ENCODE results near the gene FRMD4A.

Gene FRMD4A

GRCh38 chr10:13853854-13854253, 476.9 kb downstream of the FRMD4A start:
- H2BK12ac ChIP-seq (ENCODE audit: low read length), result no peak overlapping the region
- no peak overlapping the region for H3K27ac ChIP-seq (replicated peaks; ENCODE audit: low read length)
- WGBS, 2 donors (ENCODE audit: extremely low coverage in 2 of 2, insufficient read length in 2 of 2, insufficient replicate concordance in 1 of 2), result no CpG with 5 or more reads among the region's 6 CpGs
- no peak overlapping the region for H2BK5ac ChIP-seq (ENCODE audit: low read length)
- no peak overlapping the region for H3K9ac ChIP-seq (ENCODE audit: low read depth, low read length, poor library complexity)
- no peaks in the 10 kb centered on the region for H3K27me3 ChIP-seq (ENCODE audit: control insufficient read depth in 3 of 3, insufficient read depth in 3 of 3, low read depth in 1 of 3, low read length in 3 of 3)
- no peak overlapping the region for H2AK5ac ChIP-seq (ENCODE audit: low read depth, low read length)
- peaks cover 3 to 87% of the 10 kb centered on the region in 2 donors for H3K36me3 ChIP-seq (replicated peaks in 1 of 2; ENCODE audit: control insufficient read depth in 2 of 2, insufficient read depth in 2 of 2, low read length in 2 of 2)
- H2BK120ac ChIP-seq (ENCODE audit: low read depth, low read length), result no peak overlapping the region
- no peak overlapping the region for H2AFZ ChIP-seq (ENCODE audit: low read length)
- no peaks in the 10 kb centered on the region for H3K4me1 ChIP-seq (ENCODE audit: control insufficient read depth in 2 of 2, insufficient read depth in 1 of 2, low read depth in 1 of 2, low read length in 2 of 2)
- H4K91ac ChIP-seq (ENCODE audit: low read depth, low read length, poor library complexity), result no peak overlapping the region
- H3K18ac ChIP-seq (ENCODE audit: low read length), result no peak overlapping the region
- H2BK15ac ChIP-seq (ENCODE audit: low read length), result no peak overlapping the region
- H3K79me1 ChIP-seq (ENCODE audit: low read depth, low read length), result no peaks in the 10 kb centered on the region
- DNase-seq (ENCODE audit: low spot score), result no peak
- no peak overlapping the region for H3K14ac ChIP-seq (ENCODE audit: low read length)
- no peak overlapping the region for H3K4ac ChIP-seq (ENCODE audit: low read length)
- H3K4me2 ChIP-seq (ENCODE audit: insufficient read depth, low read length, poor library complexity, severe bottlenecking), result no peak overlapping the region
- no peaks in the 10 kb centered on the region for H3K9me3 ChIP-seq (replicated peaks in 1 of 2; ENCODE audit: control insufficient read depth in 2 of 2, insufficient read depth in 1 of 2, low read depth in 1 of 2, low read length in 2 of 2)
- no peak overlapping the region for H3K4me3 ChIP-seq (ENCODE audit: low read length in 2 of 2)
- H3K23ac ChIP-seq (ENCODE audit: low read depth, low read length, poor library complexity), result no peak overlapping the region
- no peak overlapping the region for H4K8ac ChIP-seq (ENCODE audit: low read depth, low read length)

- no peak overlapping the region for H2AFZ ChIP-seq (ENCODE audit: low read length)
- H3K18ac ChIP-seq (ENCODE audit: low read length), result no peak overlapping the region
- no peaks in the 10 kb centered on the region for H3K27me3 ChIP-seq (ENCODE audit: control insufficient read depth in 3 of 3, insufficient read depth in 3 of 3, low read depth in 1 of 3, low read length in 3 of 3)
- H3K4ac ChIP-seq (ENCODE audit: low read length), result no peak overlapping the region
- no peaks in the 10 kb centered on the region for H3K79me1 ChIP-seq (ENCODE audit: low read depth, low read length)
- no peak overlapping the region for H3K23ac ChIP-seq (ENCODE audit: low read depth, low read length, poor library complexity)
- no peak overlapping the region for H3K4me3 ChIP-seq (ENCODE audit: low read length in 2 of 2)
- peaks cover 3 to 88% of the 10 kb centered on the region in 2 donors for H3K36me3 ChIP-seq (replicated peaks in 1 of 2; ENCODE audit: control insufficient read depth in 2 of 2, insufficient read depth in 2 of 2, low read length in 2 of 2)
- H3K9ac ChIP-seq (ENCODE audit: low read depth, low read length, poor library complexity), result no peak overlapping the region
- no CpG with 5 or more reads among the region's 5 CpGs for WGBS, 2 donors (ENCODE audit: extremely low coverage in 2 of 2, insufficient read length in 2 of 2, insufficient replicate concordance in 1 of 2)
- H3K27ac ChIP-seq (replicated peaks; ENCODE audit: low read length), result no peak overlapping the region
- H3K4me2 ChIP-seq (ENCODE audit: insufficient read depth, low read length, poor library complexity, severe bottlenecking), result no peak overlapping the region
- DNase-seq (ENCODE audit: low spot score), result no peak
- H3K9me3 ChIP-seq (replicated peaks in 1 of 2; ENCODE audit: control insufficient read depth in 2 of 2, insufficient read depth in 1 of 2, low read depth in 1 of 2, low read length in 2 of 2), result no peaks in the 10 kb centered on the region
- no peak overlapping the region for H4K91ac ChIP-seq (ENCODE audit: low read depth, low read length, poor library complexity)
- no peak overlapping the region for H4K8ac ChIP-seq (ENCODE audit: low read depth, low read length)
- no peaks in the 10 kb centered on the region for H3K4me1 ChIP-seq (ENCODE audit: control insufficient read depth in 2 of 2, insufficient read depth in 1 of 2, low read depth in 1 of 2, low read length in 2 of 2)
- no peak overlapping the region for H2BK15ac ChIP-seq (ENCODE audit: low read length)
- H2BK12ac ChIP-seq (ENCODE audit: low read length), result no peak overlapping the region
- no peak overlapping the region for H2AK5ac ChIP-seq (ENCODE audit: low read depth, low read length)
- no peak overlapping the region for H2BK5ac ChIP-seq (ENCODE audit: low read length)
- H3K14ac ChIP-seq (ENCODE audit: low read length), result no peak overlapping the region
- no peak overlapping the region for H2BK120ac ChIP-seq (ENCODE audit: low read depth, low read length)
These were observed 477.9 kb downstream of the FRMD4A start for GRCh38 chr10:13852872-13853271.

- Histone ChIP-seq H3K4ac (ENCODE audit: low read length) (no peak overlapping the region), H3K36me3 (replicated peaks in 1 of 2; ENCODE audit: control insufficient read depth in 2 of 2, insufficient read depth in 2 of 2, low read length in 2 of 2) (peaks cover 3 to 80% of the 10 kb centered on the region in 2 donors), H3K14ac (ENCODE audit: low read length) (no peak overlapping the region), H3K9ac (ENCODE audit: low read depth, low read length, poor library complexity) (no peak overlapping the region), H4K8ac (ENCODE audit: low read depth, low read length) (no peak overlapping the region), H2AFZ (ENCODE audit: low read length) (no peak overlapping the region), H4K91ac (ENCODE audit: low read depth, low read length, poor library complexity) (no peak overlapping the region), H2BK120ac (ENCODE audit: low read depth, low read length) (no peak overlapping the region), H3K4me2 (ENCODE audit: insufficient read depth, low read length, poor library complexity, severe bottlenecking) (no peak overlapping the region), H3K4me3 (ENCODE audit: low read length in 2 of 2) (no peak overlapping the region), H3K4me1 (ENCODE audit: control insufficient read depth in 2 of 2, insufficient read depth in 1 of 2, low read depth in 1 of 2, low read length in 2 of 2) (peaks cover 0 to 3% of the 10 kb centered on the region in 2 donors), H3K18ac (ENCODE audit: low read length) (no peak overlapping the region), H2BK12ac (ENCODE audit: low read length) (no peak overlapping the region), H3K9me3 (replicated peaks in 1 of 2; ENCODE audit: control insufficient read depth in 2 of 2, insufficient read depth in 1 of 2, low read depth in 1 of 2, low read length in 2 of 2) (no peaks in the 10 kb centered on the region), H3K79me1 (ENCODE audit: low read depth, low read length) (no peaks in the 10 kb centered on the region), H2BK5ac (ENCODE audit: low read length) (no peak overlapping the region), H2BK15ac (ENCODE audit: low read length) (no peak overlapping the region), H2AK5ac (ENCODE audit: low read depth, low read length) (no peak overlapping the region), H3K23ac (ENCODE audit: low read depth, low read length, poor library complexity) (no peak overlapping the region), H3K27ac (replicated peaks; ENCODE audit: low read length) (no peak overlapping the region), H3K27me3 (ENCODE audit: control insufficient read depth in 3 of 3, insufficient read depth in 3 of 3, low read depth in 1 of 3, low read length in 3 of 3) (no peaks in the 10 kb centered on the region)
- no peak for DNase-seq (ENCODE audit: low spot score)
- no CpG with 5 or more reads among the region's 2 CpGs for WGBS, 2 donors (ENCODE audit: extremely low coverage in 2 of 2, insufficient read length in 2 of 2, insufficient replicate concordance in 1 of 2)
These were observed 478.8 kb downstream of the FRMD4A start for GRCh38 chr10:13851906-13852305.

- H2BK120ac ChIP-seq (ENCODE audit: low read depth, low read length), result no peak overlapping the region
- H3K9ac ChIP-seq (ENCODE audit: low read depth, low read length, poor library complexity), result no peak overlapping the region
- no peaks in the 10 kb centered on the region for H3K27me3 ChIP-seq (ENCODE audit: control insufficient read depth in 3 of 3, insufficient read depth in 3 of 3, low read depth in 1 of 3, low read length in 3 of 3)
- no peak overlapping the region for H3K4me2 ChIP-seq (ENCODE audit: insufficient read depth, low read length, poor library complexity, severe bottlenecking)
- H3K36me3 ChIP-seq (replicated peaks in 1 of 2; ENCODE audit: control insufficient read depth in 2 of 2, insufficient read depth in 2 of 2, low read length in 2 of 2), result peaks cover 3 to 83% of the 10 kb centered on the region in 2 donors
- DNase-seq (ENCODE audit: low spot score), result no peak
- no peak overlapping the region for H3K14ac ChIP-seq (ENCODE audit: low read length)
- peak overlapping the region; percentile 3 for H3K18ac ChIP-seq (ENCODE audit: low read length)
- no peak overlapping the region for H2BK5ac ChIP-seq (ENCODE audit: low read length)
- H2AFZ ChIP-seq (ENCODE audit: low read length), result no peak overlapping the region
- no peaks in the 10 kb centered on the region for H3K79me1 ChIP-seq (ENCODE audit: low read depth, low read length)
- H3K4me1 ChIP-seq (ENCODE audit: control insufficient read depth in 2 of 2, insufficient read depth in 1 of 2, low read depth in 1 of 2, low read length in 2 of 2), result peaks cover 0 to 3% of the 10 kb centered on the region in 2 donors
- H3K9me3 ChIP-seq (replicated peaks in 1 of 2; ENCODE audit: control insufficient read depth in 2 of 2, insufficient read depth in 1 of 2, low read depth in 1 of 2, low read length in 2 of 2), result no peaks in the 10 kb centered on the region
- no peak overlapping the region for H4K8ac ChIP-seq (ENCODE audit: low read depth, low read length)
- no CpG with 5 or more reads among the region's 16 CpGs for WGBS, 2 donors (ENCODE audit: extremely low coverage in 2 of 2, insufficient read length in 2 of 2, insufficient replicate concordance in 1 of 2)
- no peak overlapping the region for H3K23ac ChIP-seq (ENCODE audit: low read depth, low read length, poor library complexity)
- H3K4ac ChIP-seq (ENCODE audit: low read length), result no peak overlapping the region
- no peak overlapping the region for H2AK5ac ChIP-seq (ENCODE audit: low read depth, low read length)
- no peak overlapping the region for H2BK15ac ChIP-seq (ENCODE audit: low read length)
- H3K4me3 ChIP-seq (ENCODE audit: low read length in 2 of 2), result no peak overlapping the region
- H3K27ac ChIP-seq (replicated peaks; ENCODE audit: low read length), result no peak overlapping the region
- H4K91ac ChIP-seq (ENCODE audit: low read depth, low read length, poor library complexity), result no peak overlapping the region
- H2BK12ac ChIP-seq (ENCODE audit: low read length), result no peak overlapping the region
These were observed 481.9 kb downstream of the FRMD4A start for GRCh38 chr10:13848520-13849445.

Measured in neuronal stem cell (in vitro differentiated cells).